K562 (cell line): ENCODE results near the gene MEPE. TPM values are rescaled to one million over a fixed set of nuclear protein-coding genes. Genes with fewer than 3 reads are reported as not detected.

ENCODE experiments used
- ATAC-seq: fragments of 200-7000 bp; cut with Tn5 transposase; 3 replicates; pipeline ENCODE4 v1.9.1; 2020; ENCODE audit warnings: moderate library complexity
- BruUV-seq: library from RNA; stranded (reverse); fragments of 400-500 nt; replicated peaks from 2 replicates; lab custom pipeline; 2021; lab: Mats Ljungman, UMichigan
- CTCF ChIA-PET: fragments of 300-600 bp; formaldehyde crosslinking; extraction: SDS; loops from one replicate; lab custom pipeline; 2021; ENCODE audit warnings: low intra/inter-chr PET ratio; lab: Yijun Ruan, JAX
- POLR2A ChIA-PET: fragments of 300-600, 350-650 bp; sonication (Branson Sonifier 250); formaldehyde crosslinking; extraction: SDS; loops from one replicate; lab custom pipeline; 2021; ENCODE audit warnings: antibody characterized with exemption, inconsistent platforms; lab: Yijun Ruan, JAX
- DNase-seq, 4 experiments: peaks; one replicate each; pipeline versions ENCODE4 v3.0.0 to v3.0.0-alpha.2; 2011 to 2018; ENCODE audit warnings: low spot score in 3 of 4, mixed read lengths in 3 of 4; ENCODE audit errors: extremely low read depth in 1 of 4
- FAIRE-seq: peaks from 2 replicates; lab custom pipeline; 2011; peaks lifted over from hg19 to GRCh38; lab: Jason Lieb, UNC
- H2AFZ ChIP-seq: 2 replicates; pipeline ENCODE4 v1.6.0; 2011; ENCODE audit warnings: low read depth, low read length, control low read depth, inconsistent platforms
- H3K27ac ChIP-seq: fragments of 200-600 bp; 3 replicates; pipeline ENCODE4 v1.8.0; 2011; ENCODE audit warnings: low read depth, mild to moderate bottlenecking, control low read depth, inconsistent platforms, low read length, moderate library complexity, mixed read lengths; ENCODE audit errors: extremely low read depth
- H3K27me3 ChIP-seq, 2 experiments: fragments of 300-600 bp in 1 of 2; 2 replicates in 1 of 2; 3 replicates in 1 of 2; pipeline versions ENCODE4 v1.6.0 to v1.8.0; 2011; ENCODE audit warnings: inconsistent platforms in 2 of 2, low read length in 2 of 2, mild to moderate bottlenecking in 1 of 2, mixed read lengths in 1 of 2, moderate library complexity in 1 of 2; ENCODE audit not compliant: control insufficient read depth in 2 of 2, insufficient read depth in 2 of 2
- H3K36me3 ChIP-seq: fragments of 300-600 bp; 3 replicates; pipeline ENCODE4 v1.8.0; 2011; ENCODE audit warnings: mild to moderate bottlenecking, low read length, inconsistent platforms; ENCODE audit not compliant: control insufficient read depth, insufficient read depth
- H3K4me1 ChIP-seq, 2 experiments: fragments of 200-600 bp in 1 of 2; replicated peaks in 1 of 2; 2 replicates in 1 of 2; 3 replicates in 1 of 2; pipeline versions ENCODE4 v1.5.1 to v1.8.0; 2011; ENCODE audit warnings: inconsistent platforms in 2 of 2, low read length in 2 of 2, mild to moderate bottlenecking in 1 of 2, mixed read lengths in 1 of 2, moderate library complexity in 1 of 2; ENCODE audit not compliant: control insufficient read depth in 2 of 2, insufficient read depth in 2 of 2
- H3K4me2 ChIP-seq: 2 replicates; pipeline ENCODE4 v1.6.1; 2011; ENCODE audit warnings: low read length, control low read depth, inconsistent platforms, mixed read lengths; ENCODE audit not compliant: insufficient read depth
- H3K4me3 ChIP-seq: fragments of 200-600 bp; sonication (generic), shearing (Covaris generic); 2 replicates; pipeline ENCODE4 v1.5.1; 2016; ENCODE audit warnings: control low read depth, inconsistent platforms
- H3K79me2 ChIP-seq: fragments of 200-600 bp; 3 replicates; pipeline ENCODE4 v1.8.0; 2011; ENCODE audit warnings: low read length, inconsistent platforms; ENCODE audit not compliant: control insufficient read depth, insufficient read depth
- H3K9ac ChIP-seq, 2 experiments: 2 replicates each; pipeline versions ENCODE4 v1.6.0 to v1.6.1; 2011; ENCODE audit warnings: low read depth in 2 of 2, low read length in 2 of 2, control low read depth in 1 of 2, inconsistent platforms in 1 of 2, mild to moderate bottlenecking in 1 of 2, mixed read lengths in 1 of 2; ENCODE audit not compliant: insufficient read depth in 1 of 2
- H3K9me1 ChIP-seq: one replicate; pipeline ENCODE4 v1.6.0; 2011; ENCODE audit warnings: inconsistent platforms, mild to moderate bottlenecking, low read length, moderate library complexity; ENCODE audit not compliant: control insufficient read depth, insufficient read depth
- H3K9me3 ChIP-seq: replicated peaks from 2 replicates; pipeline ENCODE4 v1.5.1; 2011; ENCODE audit warnings: low read depth, low read length, inconsistent platforms; ENCODE audit not compliant: control insufficient read depth, insufficient read depth
- H4K20me1 ChIP-seq: replicated peaks from 2 replicates; pipeline ENCODE4 v1.6.1; 2011; ENCODE audit warnings: low read length, inconsistent platforms, mixed read lengths; ENCODE audit not compliant: control insufficient read depth, insufficient read depth
- BRF1 ChIP-seq: IDR thresholded peaks from 3 replicates; pipeline ENCODE4 v1.6.1; 2011; ENCODE audit warnings: borderline replicate concordance, mild to moderate bottlenecking; ENCODE audit not compliant: insufficient read length; ENCODE audit errors: extremely low read depth
- CBFB ChIP-seq: sonication (generic); formaldehyde crosslinking; IDR thresholded peaks from 2 replicates; pipeline ENCODE4 v1.4.0; 2020; ENCODE audit warnings: mild to moderate bottlenecking, missing genetic modification reagents
- CHD1 ChIP-seq: fragments of 200-600 bp; sonication (generic); IDR thresholded peaks from one replicate; pipeline ENCODE4 v1.6.1; 2012; ENCODE audit warnings: mild to moderate bottlenecking, moderate library complexity, low read length, inconsistent platforms
- CREB3 ChIP-seq: fragments of 450-650 bp; conservative IDR thresholded peaks from 2 replicates; pipeline ENCODE4 v1.6.1; 2016; ENCODE audit warnings: missing genetic modification characterization, low read depth, mild to moderate bottlenecking, missing compliant biosample characterization, moderate library complexity
- FOSL1 ChIP-seq: fragments of 200-800 bp; sonication (Bioruptor generic); conservative IDR thresholded peaks from 2 replicates; pipeline ENCODE4 v1.6.1; 2016; ENCODE audit warnings: missing genetic modification characterization, missing compliant biosample characterization
- HCFC1 ChIP-seq: IDR thresholded peaks from 2 replicates; pipeline ENCODE4 v1.6.1; 2012; ENCODE audit warnings: low read depth, low read length, improper control_type of control experiment
- HOXB6 ChIP-seq: fragments of 250-450 bp; sonication (Bioruptor Pico); IDR thresholded peaks from 2 replicates; pipeline ENCODE4 v1.5.1; 2022; ENCODE audit warnings: mild to moderate bottlenecking, borderline replicate concordance
- PHB ChIP-seq: fragments of 250-450 bp; sonication (Bioruptor Pico); IDR thresholded peaks from 2 replicates; pipeline ENCODE4 v1.5.0; 2021
- SMARCE1 ChIP-seq: fragments of 450-650 bp; IDR thresholded peaks from 2 replicates; pipeline ENCODE4 v1.7.1; 2016; ENCODE audit warnings: mild to moderate bottlenecking
- SP2 ChIP-seq: IDR thresholded peaks from 2 replicates; pipeline ENCODE4 v1.6.1; 2011; ENCODE audit warnings: mild to moderate bottlenecking, low read depth, low read length, moderate library complexity; ENCODE audit not compliant: poor library complexity, severe bottlenecking; ENCODE audit errors: extremely low read depth
- SREBF2 ChIP-seq: sonication (generic); formaldehyde crosslinking; IDR thresholded peaks from 2 replicates; pipeline ENCODE4 v1.4.0; 2020; ENCODE audit warnings: mild to moderate bottlenecking, missing genetic modification reagents
- TRIM25 ChIP-seq: fragments of 450-650 bp; IDR thresholded peaks from 2 replicates; pipeline ENCODE4 v1.7.0; 2016; ENCODE audit warnings: borderline replicate concordance
- ZNF224 ChIP-seq: sonication (generic); formaldehyde crosslinking; IDR thresholded peaks from 2 replicates; pipeline ENCODE4 v1.8.0; 2022; ENCODE audit warnings: mild to moderate bottlenecking, missing genetic modification reagents
- ZNF3 ChIP-seq: fragments of 250-450 bp; sonication (Bioruptor Pico); IDR thresholded peaks from 2 replicates; pipeline ENCODE4 v1.5.0; 2021; ENCODE audit warnings: mild to moderate bottlenecking, moderate library complexity
- ZNF695 ChIP-seq: fragments of 450-650 bp; formaldehyde crosslinking; IDR thresholded peaks from 2 replicates; pipeline ENCODE4 v1.4.0; 2020; ENCODE audit warnings: mild to moderate bottlenecking, moderate library complexity
- ZSCAN29 ChIP-seq: fragments of 450-650 bp; IDR thresholded peaks from 2 replicates; pipeline ENCODE4 v1.6.1; 2017
- ZSCAN32 ChIP-seq: fragments of 450-650 bp; formaldehyde crosslinking; IDR thresholded peaks from 2 replicates; pipeline ENCODE4 v1.4.0; 2020; ENCODE audit warnings: mild to moderate bottlenecking, moderate library complexity
- in situ Hi-C: fragments of 300-500 bp; cut with MboI; formaldehyde crosslinking; loops from 4 replicates; pipeline ENCODE4 v1.15.0; 2018; ENCODE audit warnings: inconsistent platforms, mixed read lengths
- intact Hi-C: fragments of 100-400 bp; cut with micrococcal nuclease; formaldehyde crosslinking; loops from 2 replicates; pipeline ENCODE4 v1.14.2; 2022
- polyA plus RNA-seq, 8 experiments: library from polyadenylated mRNA; depleted of rRNA in 4 of 8; stranded (reverse) in 5 of 8; unstranded in 3 of 8; fragments of >200 nt; fragmentation: Nextera tagmentation in 2 of 8; fragmentation: Illumina TruSeq in 1 of 8; extraction: Ambion mirVana in 2 of 8; extraction: Trizol in 1 of 8; gene quantifications; 2 replicates each; pipeline versions ENCODE4 v1.2.1 to v1.2.3, GENCODE V29; 2011 to 2014; ENCODE audit warnings: inconsistent platforms in 1 of 8, missing spikeins in 1 of 8
- total RNA-seq, 7 experiments: library from RNA; depleted of rRNA in 6 of 7; stranded (reverse); fragments of >200 nt in 6 of 7; fragmentation: Illumina TruSeq in 2 of 7; extraction: Trizol in 2 of 7; gene quantifications; 2 replicates each; pipeline versions ENCODE4 v1.2.1 to v1.2.3, GENCODE V29; 2011 to 2021; ENCODE audit warnings: low replicate concordance in 1 of 7

The MEPE gene
- total and polyA plus RNA-seq, 9 of the 15 experiments (the other 6 are each of a cell fraction or from before 2014, with no cell fraction given): not detected

GRCh38 chr4:87799301-87800113 lies 33.3 kb upstream of the MEPE start, which contains the start of gene IBSP (continued):
- TF ChIP-seq ZSCAN29: no peak
- no peak for TF ChIP-seq BRF1
- no peak for TF ChIP-seq HOXB6
- no peak for TF ChIP-seq CHD1
- no peak for TF ChIP-seq SP2

DNA sequence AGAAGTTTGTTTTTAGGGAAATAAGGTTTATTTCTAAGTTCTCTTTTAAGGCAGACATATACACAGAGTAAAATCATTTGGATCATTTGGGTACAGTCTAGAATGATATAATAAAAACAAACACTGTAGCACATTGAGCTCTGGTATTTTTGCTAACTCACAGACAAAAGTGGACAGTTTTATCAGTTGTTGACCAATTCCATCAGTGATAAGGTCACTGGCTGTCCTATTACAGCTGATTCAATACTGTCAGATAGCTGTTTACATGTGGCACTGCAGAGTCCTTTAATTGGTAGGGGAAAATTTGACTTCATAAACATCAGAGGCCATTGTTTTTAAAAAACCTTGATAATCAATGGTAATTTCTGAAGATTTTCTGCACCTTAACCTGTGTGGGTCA lies 29.9 kb upstream of the MEPE start:
- Histone ChIP-seq H3K9ac (no peak overlapping the region), H3K4me2 (no peak overlapping the region), H3K36me3 (no peaks in the 10 kb centered on the region), H3K27ac (no peak overlapping the region), H3K79me2 (no peaks in the 10 kb centered on the region), H3K9me3 (no peaks in the 10 kb centered on the region), H3K27me3 (no peaks in the 10 kb centered on the region), H4K20me1 (no peaks in the 10 kb centered on the region), H2AFZ (no peak overlapping the region), H3K4me3 (no peak overlapping the region), H3K9me1 (no peaks in the 10 kb centered on the region), H3K4me1 (no peaks in the 10 kb centered on the region)
- CTCF ChIA-PET: no interaction called here
- DNase-seq (no peak), ATAC-seq (no peak), FAIRE-seq (no peak)
- in situ Hi-C loops: no loop called here
- POLR2A ChIA-PET: no interaction called here
- intact Hi-C loops: no loop called here
- TF ChIP-seq SREBF2 (CRISPR knock-in tag) (no peak), CBFB (CRISPR knock-in tag) (no peak), SMARCE1 (no peak), CREB3 (tag) (no peak), TRIM25 (no peak), FOSL1 (tag) (no peak), ZSCAN32 (no peak), HCFC1 (no peak), ZNF695 (CRISPR knock-in tag) (no peak), PHB (no peak), ZNF224 (CRISPR knock-in tag) (no peak), ZNF3 (CRISPR knock-in tag) (no peak)
- BruUV-seq: no TSS peak
